GM19452 (cell line): Measurements from ENCODE around the gene METTL2A.
"Not testable (repeated sequence)": the region's sequence is repeated elsewhere in the genome, so short reads cannot be mapped to it uniquely, and the experiment has no call there.

Experiments
- ATAC-seq: cut with Tn5 transposase; IDR thresholded peaks from one replicate; pipeline ENCODE4 v1.9.1; 2021; ENCODE audit not compliant: unreplicated experiment

Gene METTL2A

DNA sequence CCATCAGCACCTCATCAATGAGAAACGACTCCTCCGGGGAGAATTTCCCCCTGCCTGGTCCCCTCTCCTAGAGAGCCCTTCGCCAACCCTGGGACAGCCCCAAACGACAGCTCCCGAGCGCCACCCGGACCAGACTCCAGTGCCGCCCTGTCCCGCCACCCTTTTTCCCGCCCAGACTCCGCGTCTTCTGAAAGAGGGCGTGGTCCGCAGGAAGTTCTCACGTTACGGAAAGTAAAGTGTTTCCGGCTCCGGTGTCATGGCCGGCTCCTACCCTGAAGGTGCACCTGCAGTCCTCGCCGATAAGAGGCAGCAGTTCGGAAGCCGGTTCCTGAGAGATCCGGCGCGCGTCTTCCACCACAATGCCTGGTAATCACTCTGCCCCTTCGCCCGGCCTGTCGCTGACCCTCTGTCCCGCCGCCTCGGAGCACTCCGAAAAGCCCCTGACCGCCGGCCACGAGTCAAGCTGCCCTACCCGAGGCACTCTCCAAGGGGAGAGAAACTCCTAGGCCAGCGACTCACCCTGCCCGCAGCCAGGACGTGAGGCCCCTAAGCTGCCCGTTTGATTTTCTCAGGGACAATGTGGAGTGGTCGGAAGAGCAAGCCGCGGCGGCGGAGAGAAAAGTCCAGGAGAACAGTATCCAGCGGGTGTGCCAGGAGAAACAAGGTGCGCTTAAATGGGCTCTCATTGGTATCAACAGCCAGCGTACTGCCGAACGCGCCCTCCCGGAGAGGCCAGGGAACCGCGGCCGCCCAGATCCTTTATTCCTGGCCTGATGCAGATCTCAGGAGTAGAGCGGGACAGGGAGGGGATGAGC lies at the start of gene METTL2A:
METTL2A (plus strand) TSS at position 251 of the 815 bp plus-strand sequence; CDS start at position 257, 6 bp downstream.
- peak; percentile 94 for ATAC-seq

DNA sequence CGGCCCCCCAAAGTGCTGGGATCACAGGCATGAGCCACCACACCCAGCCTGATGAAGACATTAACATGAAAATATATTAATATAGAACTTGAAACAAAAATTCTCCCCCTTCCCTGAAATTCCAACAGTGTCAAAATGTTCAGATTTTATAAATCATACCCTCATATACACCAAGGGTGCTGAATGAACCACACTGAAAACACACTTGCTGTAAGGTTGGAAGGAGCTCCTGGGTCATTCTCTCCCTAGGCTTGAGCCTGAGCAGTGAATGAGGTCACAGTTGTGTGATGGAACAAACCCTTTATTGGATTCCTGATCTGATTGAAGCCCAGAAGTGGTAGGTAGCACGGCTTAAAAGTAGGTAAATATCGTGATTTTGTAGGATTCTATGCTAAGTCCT lies 43.4 kb upstream of the METTL2A start, which contains the start of gene EFCAB3:
EFCAB3 (plus strand) TSS at position 301 of the 400 bp plus-strand sequence. CDS start 2,427 bp downstream, outside the sequence.
- ATAC-seq = no peak

DNA sequence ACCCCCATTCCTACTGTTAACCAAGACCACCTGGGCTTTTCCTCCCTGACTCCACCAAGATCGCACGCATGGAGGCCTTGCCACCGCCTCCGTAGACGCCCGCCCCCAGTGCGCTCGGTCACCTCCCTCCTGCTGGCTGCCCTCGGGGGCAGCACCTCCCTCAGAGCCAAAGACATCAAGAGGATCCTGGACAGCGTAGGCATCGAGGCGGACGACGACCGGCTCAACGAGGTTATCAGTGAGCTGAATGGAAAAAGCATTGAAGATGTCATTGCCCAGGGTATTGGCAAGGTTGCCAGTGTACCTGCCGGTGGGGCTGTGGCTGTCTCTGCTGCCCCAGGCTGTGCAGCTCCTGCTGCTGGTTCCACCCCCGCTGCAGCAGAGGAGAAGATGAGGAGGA lies 42.1 kb upstream of the METTL2A start:
- no peak for ATAC-seq

GRCh38 chr17:62388856-62389255 lies 34.8 kb upstream of the METTL2A start:
- no peak for ATAC-seq

- ATAC-seq = no peak
Measured at GRCh38 chr17:62392908-62393307, 30.8 kb upstream of the METTL2A start.

DNA sequence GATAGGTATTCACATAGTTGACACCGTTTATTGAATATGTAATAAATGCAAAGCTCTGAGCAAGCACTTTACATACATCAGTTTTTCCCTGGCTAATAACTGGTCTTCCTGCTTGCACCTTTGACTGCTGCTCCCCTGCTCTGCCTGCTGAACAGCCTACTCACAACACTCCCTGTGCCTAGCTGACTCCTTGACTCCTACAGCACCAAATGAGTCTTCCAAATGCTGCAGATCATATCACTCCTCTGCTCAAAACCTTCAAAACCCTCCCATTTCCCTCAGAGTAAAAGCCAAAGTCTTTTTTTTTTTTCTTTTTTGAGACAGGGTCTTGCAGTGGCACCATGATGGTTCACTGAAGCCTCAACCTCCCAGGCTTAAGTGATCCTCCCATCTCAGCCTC lies 24.8 kb upstream of the METTL2A start:
- ATAC-seq = no peak

DNA sequence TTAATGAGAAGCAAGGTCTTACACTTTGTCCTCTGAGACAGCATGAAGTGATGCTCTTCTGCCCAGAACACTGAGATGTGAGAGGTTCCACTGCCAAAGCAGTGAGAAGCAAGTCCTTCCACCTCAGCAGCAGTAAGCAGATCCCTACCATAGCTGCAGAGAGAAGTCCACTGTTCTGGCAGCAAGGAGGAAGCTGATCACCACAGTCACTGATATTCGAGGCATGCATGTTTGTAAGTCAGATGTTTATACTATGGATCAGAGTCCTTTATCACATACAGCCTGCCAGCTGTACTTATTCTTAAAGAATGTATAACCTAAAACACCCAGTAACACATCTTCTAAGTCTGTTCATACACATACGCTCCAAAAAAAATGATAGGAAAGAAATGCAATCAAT lies 18.2 kb upstream of the METTL2A start:
- ATAC-seq = no peak

- ATAC-seq = not testable (repeated sequence)
Measured at GRCh38 chr17:62413090-62413489, 10.6 kb upstream of the METTL2A start.

DNA sequence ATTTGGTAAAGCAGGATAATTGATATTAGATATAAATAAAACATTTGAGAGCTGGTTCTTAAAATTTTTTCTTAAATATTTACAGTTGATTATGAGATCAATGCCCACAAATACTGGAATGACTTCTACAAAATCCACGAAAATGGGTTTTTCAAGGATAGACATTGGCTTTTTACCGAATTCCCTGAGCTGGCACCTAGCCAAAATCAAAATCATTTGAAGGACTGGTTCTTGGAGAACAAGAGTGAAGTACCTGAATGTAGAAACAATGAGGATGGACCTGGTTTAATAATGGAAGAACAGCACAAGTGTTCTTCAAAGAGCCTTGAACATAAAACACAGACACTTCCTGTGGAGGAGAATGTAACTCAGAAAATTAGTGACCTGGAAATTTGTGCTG lies 2.5 kb downstream of the METTL2A start:
- ATAC-seq = not testable (repeated sequence)

DNA sequence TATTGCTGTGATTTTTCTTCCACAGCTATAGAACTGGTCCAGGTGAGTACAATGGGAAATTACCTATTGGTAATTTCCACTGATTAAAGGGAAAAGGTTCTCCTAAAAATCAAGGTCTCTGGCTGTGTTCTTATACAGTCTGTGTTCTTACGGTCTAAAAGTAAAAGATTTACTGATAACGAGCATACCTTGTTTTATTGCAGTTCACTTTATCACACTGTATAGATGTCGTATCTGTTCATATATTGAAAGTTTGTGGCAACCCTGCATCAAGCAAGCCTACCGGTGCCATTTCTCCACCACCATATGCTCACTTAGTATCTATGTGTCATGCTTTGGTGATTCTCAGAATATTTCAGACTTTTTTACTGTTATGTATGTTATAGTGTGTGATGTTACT lies 11.6 kb downstream of the METTL2A start:
- ATAC-seq = not testable (repeated sequence)

GRCh38 chr17:62441181-62441580 lies 17.5 kb downstream of the METTL2A start:
- ATAC-seq = not testable (repeated sequence)

DNA sequence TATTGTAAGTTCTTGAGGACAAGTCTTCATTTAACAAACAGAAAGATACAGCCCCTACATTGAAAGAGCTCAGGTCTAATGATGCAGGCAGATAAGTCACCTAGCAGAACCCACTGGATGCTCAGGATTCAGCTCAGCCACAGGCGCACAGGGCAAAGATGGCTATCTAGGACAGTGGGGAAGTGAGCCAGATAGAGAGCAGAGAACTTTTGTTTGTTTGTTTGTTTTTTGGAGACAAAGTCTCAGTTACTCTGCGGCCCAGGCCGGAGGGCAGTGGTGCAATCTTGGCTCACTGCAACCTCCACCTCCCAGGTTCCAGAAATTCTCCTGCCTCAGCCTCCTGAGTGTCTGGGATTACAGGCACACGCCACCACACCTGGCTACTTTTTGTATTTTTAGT lies 20.4 kb downstream of the METTL2A start:
- ATAC-seq = no peak

GRCh38 chr17:62445791-62446190 lies 22.1 kb downstream of the METTL2A start:
- ATAC-seq = not testable (repeated sequence)

DNA sequence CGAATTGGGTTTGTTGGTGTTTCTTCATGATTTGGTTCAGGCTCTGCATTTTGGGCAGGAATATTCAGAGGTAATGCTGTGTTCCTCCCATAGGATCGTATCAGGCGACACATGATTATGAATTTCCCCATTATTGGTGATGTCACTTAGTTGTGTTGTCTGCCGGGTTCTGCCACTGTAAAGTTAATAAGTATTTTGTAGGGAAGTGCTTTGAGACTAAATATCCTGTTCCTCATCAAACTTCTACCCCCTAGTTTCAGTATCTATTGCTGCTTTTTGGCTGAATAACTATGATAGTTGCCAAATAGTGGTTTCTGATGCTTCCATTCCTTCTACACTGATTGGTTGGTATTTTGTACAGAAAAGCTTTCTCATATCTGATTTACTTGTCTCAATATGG lies 28.5 kb downstream of the METTL2A start:
- not testable (repeated sequence) for ATAC-seq

- ATAC-seq = not testable (repeated sequence)
Measured at GRCh38 chr17:62453041-62453440, 29.3 kb downstream of the METTL2A start.

DNA sequence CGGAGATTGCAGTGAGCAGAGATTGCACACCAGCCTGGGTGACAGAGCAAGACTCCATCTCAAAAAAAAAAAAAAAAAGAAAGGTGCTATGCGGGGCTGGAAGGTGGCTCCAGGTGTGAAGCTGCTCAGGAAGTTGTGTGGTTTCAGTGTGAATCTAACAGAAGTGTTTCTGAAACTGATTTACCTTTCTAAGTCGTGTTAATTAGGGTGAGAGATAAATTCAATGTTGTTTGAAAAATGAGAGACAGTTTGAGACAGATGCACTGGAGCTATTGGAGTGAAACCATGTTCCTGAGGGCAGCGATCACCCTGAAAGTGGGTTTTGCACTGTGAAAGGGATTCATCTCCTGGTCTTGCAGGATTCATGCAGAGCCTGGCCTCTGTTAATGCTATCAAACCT lies 30.0 kb downstream of the METTL2A start:
- peak; percentile 34 for ATAC-seq

DNA sequence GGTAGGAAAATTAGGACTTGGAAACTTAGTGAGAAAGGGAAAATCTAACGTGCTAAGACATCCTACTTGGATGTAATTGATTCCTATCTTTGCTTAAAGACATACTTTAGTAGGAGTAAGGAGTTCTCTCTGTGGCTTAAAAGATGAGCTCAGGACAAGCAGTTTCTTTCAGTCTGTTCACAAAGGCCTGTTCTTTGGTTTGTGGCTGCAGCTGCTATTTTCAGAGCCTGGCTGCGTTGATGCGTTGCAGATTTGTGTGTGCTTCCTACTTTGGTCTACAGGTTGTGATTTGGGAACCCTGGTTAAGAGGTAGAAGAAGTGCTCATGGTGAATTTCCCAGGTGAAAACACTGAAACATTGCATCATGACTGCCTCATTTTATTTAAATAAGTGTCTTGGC lies 30.4 kb downstream of the METTL2A start:
- ATAC-seq = peak; percentile 60

DNA sequence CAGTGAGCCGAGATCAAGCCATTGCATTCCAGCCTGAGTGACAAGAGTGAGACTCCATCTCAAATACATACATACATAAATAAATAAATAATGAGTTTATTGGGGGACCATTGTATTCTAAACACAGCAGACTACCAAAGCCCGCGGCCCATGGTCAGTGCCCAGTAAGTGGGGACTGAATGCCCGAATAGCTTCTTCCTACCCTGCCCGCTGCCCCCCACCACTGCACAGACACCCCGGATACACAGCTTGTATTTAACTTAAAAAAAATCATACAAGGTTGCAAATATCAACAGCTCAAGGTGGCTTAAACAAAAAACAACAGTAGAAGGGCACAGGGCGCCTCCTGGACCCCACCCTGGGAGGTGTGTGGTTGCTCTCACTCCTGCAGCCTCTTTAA lies 32.3 kb downstream of the METTL2A start:
- no peak for ATAC-seq

GRCh38 chr17:62458483-62458882 lies 34.8 kb downstream of the METTL2A start:
- not testable (repeated sequence) for ATAC-seq

DNA sequence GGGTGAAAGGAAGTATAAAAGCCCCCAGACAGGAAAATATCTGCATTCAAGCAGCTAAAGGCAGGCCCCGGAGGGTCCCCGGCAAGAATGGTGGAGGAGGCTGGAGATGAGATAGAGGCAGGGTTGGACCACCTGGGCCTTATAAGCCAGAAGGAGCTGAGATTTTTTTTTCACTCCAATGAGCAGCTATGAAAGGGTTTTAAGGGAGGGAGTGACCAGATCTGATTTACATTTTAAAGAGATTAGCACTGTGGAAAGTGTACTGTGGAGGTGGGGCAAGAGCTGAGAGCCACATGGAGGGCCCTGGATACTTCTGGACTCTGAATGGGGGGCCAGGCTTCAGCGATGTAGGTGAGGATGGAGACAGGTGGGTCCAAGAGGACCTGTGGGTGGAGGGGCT lies 40.7 kb downstream of the METTL2A start:
- not testable (repeated sequence) for ATAC-seq

DNA sequence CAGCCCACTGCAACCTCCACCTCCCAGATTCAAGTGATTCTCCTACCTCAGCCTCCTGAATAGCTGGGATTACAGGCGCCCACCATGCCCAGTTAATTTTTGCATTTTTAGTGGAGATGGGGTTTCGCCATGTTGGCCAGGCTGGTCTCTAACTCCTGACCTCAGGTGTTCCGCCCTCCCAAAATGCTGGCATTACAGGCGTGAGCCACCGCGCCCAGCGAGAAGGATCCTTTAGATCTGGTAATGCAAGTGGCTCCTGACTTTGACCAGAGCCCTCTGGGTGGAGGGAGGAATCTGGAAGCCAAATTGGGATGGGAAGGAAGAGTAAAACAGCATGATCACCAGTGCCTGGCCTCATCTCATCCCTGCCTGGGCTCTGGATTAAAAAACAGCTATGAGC lies 41.6 kb downstream of the METTL2A start:
- not testable (repeated sequence) for ATAC-seq

GRCh38 chr17:62470666-62471379 lies 47.1 kb downstream of the METTL2A start:
- not testable (repeated sequence) for ATAC-seq
